Endothelial cell of umbilical vein (primary cell): Measurements from ENCODE around the gene MCC.

Source experiments
- CTCF ChIP-seq, 2 donors: IDR thresholded peaks; 1 replicate in 1 of 2; 2 replicates in 1 of 2; pipeline ENCODE4 v1.5.1; 2011; ENCODE audit warnings: low read length in 2 of 2, mild to moderate bottlenecking in 2 of 2, moderate library complexity in 2 of 2, control low read depth in 1 of 2, inconsistent platforms in 1 of 2, low read depth in 1 of 2; ENCODE audit not compliant: insufficient read depth in 1 of 2; ENCODE audit errors: extremely low read depth in 1 of 2
- FOS ChIP-seq: IDR thresholded peaks from 2 replicates; pipeline ENCODE4 v1.6.1; 2011; ENCODE audit warnings: mild to moderate bottlenecking, low read length, moderate library complexity, borderline replicate concordance; ENCODE audit not compliant: insufficient read depth
- POLR2A ChIP-seq: IDR thresholded peaks from 2 replicates; pipeline ENCODE4 v1.6.1; 2012; ENCODE audit warnings: low read depth, mild to moderate bottlenecking, control low read depth, low read length
- POLR2AphosphoS5 ChIP-seq: IDR thresholded peaks from 2 replicates; pipeline ENCODE4 v1.6.1; 2012; ENCODE audit warnings: low read depth, mild to moderate bottlenecking, control low read depth, low read length, moderate library complexity; ENCODE audit not compliant: insufficient read depth

GRCh38 chr5:113452941-113453340 is 35.3 kb downstream of the MCC start:
- no peak for TF ChIP-seq FOS
- no peak for TF ChIP-seq CTCF (IDR thresholded peaks at IDR 0.05; ENCODE audit: extremely low read depth in 1 of 2, insufficient read depth in 1 of 2, low read depth in 1 of 2, low read length in 2 of 2)
- TF ChIP-seq POLR2AphosphoS5, result no peak
- no peak for TF ChIP-seq POLR2A
